ENCODE measurements around the gene MRPS27. TPM values are rescaled to one million over a fixed set of nuclear protein-coding genes. Genes with fewer than 3 reads are reported as not detected.
A peak's percentile ranks its signal among the peaks of the same experiment; 100 is the strongest.

Gene MRPS27
- total RNA-seq: 10 to 100 TPM; 48.5 to 66.9 (median 57.9) TPM
- polyA plus RNA-seq: 100 to 1,000 TPM in 1 of 2 donors, 10 to 100 TPM in 1; 33.4 to 108 TPM
- long read RNA-seq, donor 1, transcript MRPS27-201 (11 exons, 2,785 nt): major isoform, 236 of 314 reads
- long read RNA-seq, donor 1, transcript MRPS27-202 (11 exons, 2,628 nt): minor isoform, 13 of 314 reads
- long read RNA-seq, donor 1, partial matches to known transcripts: 23 of 314 reads
- long read RNA-seq, donor 1, other reads (novel, unspliced or antisense): 42 of 314 reads
- long read RNA-seq, donor 2, transcript MRPS27-201 (11 exons, 2,785 nt): major isoform, 10 of 59 reads
- long read RNA-seq, donor 2, partial matches to known transcripts: 48 of 59 reads
- long read RNA-seq, donor 2, other reads (novel, unspliced or antisense): 0 of 59 reads
- long read RNA-seq, donor 3, transcript MRPS27-201 (11 exons, 2,785 nt): major isoform, 66 of 94 reads
- long read RNA-seq, donor 3, transcript MRPS27-202 (11 exons, 2,628 nt): minor isoform, 8 of 94 reads
- long read RNA-seq, donor 3, partial matches to known transcripts: 1 of 94 reads
- long read RNA-seq, donor 3, other reads (novel, unspliced or antisense): 17 of 94 reads

- intact Hi-C loops (cut with DNase I): no loop called here
These were observed at the start of gene MRPS27, which contains the start of gene PTCD2 for GRCh38 chr5:72319976-72320752. MRPS27 (minus strand) TSS chr5:72320240; CDS start chr5:72320221, 19 bp downstream. PTCD2 (plus strand) TSS chr5:72320373; CDS start chr5:72320383, 10 bp downstream.

GRCh38 chr5:72369711-72370110 lies 49.7 kb upstream of the MRPS27 start:
- Histone ChIP-seq H3K4me1 (ENCODE audit: insufficient read depth) (no peaks in the 10 kb centered on the region), H3K9me3 (no peaks in the 10 kb centered on the region), H3K4me3 (no peak overlapping the region), H3K36me3 (no peaks in the 10 kb centered on the region), H3K27me3 (no peaks in the 10 kb centered on the region), H3K27ac (no peak overlapping the region)
- no peak for TF ChIP-seq EP300 (IDR thresholded peaks at IDR 0.05)
- TF ChIP-seq POLR2A (IDR thresholded peaks at IDR 0.05): no peak
- TF ChIP-seq CTCF (IDR thresholded peaks at IDR 0.05): no peak
- no peak for DNase-seq
- intact Hi-C loops (cut with DNase I): loop anchor here in 3 of 4 donors (5.0 to 10.0 kb wide), 2 partner anchors 153 to 155 kb away; no protein-coding TSS in a partner anchor
- WGBS, 3 donors: 84 to 93% (median 92%) methylated on average over 3 of the region's 3 CpGs

More at GRCh38 chr5:72319976-72320752, at the start of gene MRPS27, which contains the start of gene PTCD2:
- Histone ChIP-seq H3K4me3 (peak within 1 kb of the TSS; percentile 62), H3K27me3 (no peaks in the 10 kb centered on the region), H3K36me3 (no peaks in the 10 kb centered on the region), H3K27ac (peak within 1 kb of the TSS; percentile 22 to 25), H3K4me1 (ENCODE audit: insufficient read depth) (no peaks in the 10 kb centered on the region), H3K9me3 (no peaks in the 10 kb centered on the region)
- peak; percentile 94 to 96 (median 95) for DNase-seq
- TF ChIP-seq CTCF (IDR thresholded peaks at IDR 0.05): no peak
- no peak for TF ChIP-seq EP300 (IDR thresholded peaks at IDR 0.05)
- no peak for TF ChIP-seq POLR2A (IDR thresholded peaks at IDR 0.05)
- WGBS, 3 donors: 0% methylated on average over 40 of the region's 40 CpGs

GRCh38 chr5:72369301-72369700 lies 49.3 kb upstream of the MRPS27 start:
- Histone ChIP-seq H3K9me3 (no peaks in the 10 kb centered on the region), H3K4me1 (ENCODE audit: insufficient read depth) (no peaks in the 10 kb centered on the region), H3K4me3 (no peak overlapping the region), H3K27ac (no peak overlapping the region), H3K27me3 (no peaks in the 10 kb centered on the region), H3K36me3 (no peaks in the 10 kb centered on the region)
- intact Hi-C loops (cut with DNase I): loop anchor here in 2 of 4 donors (5.0 kb wide), 1 partner anchor 153 kb away; no protein-coding TSS in a partner anchor
- WGBS, 3 donors: 68 to 79% (median 74%) methylated on average over 1 of the region's 1 CpG
- no peak for DNase-seq
- no peak for TF ChIP-seq EP300 (IDR thresholded peaks at IDR 0.05)
- no peak for TF ChIP-seq CTCF (IDR thresholded peaks at IDR 0.05)
- TF ChIP-seq POLR2A (IDR thresholded peaks at IDR 0.05): no peak

GRCh38 chr5:72368271-72368670 lies 48.2 kb upstream of the MRPS27 start:
- H3K27ac ChIP-seq: no peak overlapping the region
- H3K4me1 ChIP-seq (ENCODE audit: insufficient read depth): no peaks in the 10 kb centered on the region
- 88 to 100% (median 97%) methylated on average over 1 of the region's 1 CpG for WGBS, 3 donors
- no peak overlapping the region for H3K4me3 ChIP-seq
- intact Hi-C loops (cut with DNase I): loop anchor here in 2 of 4 donors (5.0 kb wide), 1 partner anchor 154 kb away; no protein-coding TSS in a partner anchor
- DNase-seq: no peak
- TF ChIP-seq EP300 (IDR thresholded peaks at IDR 0.05) (no peak), CTCF (IDR thresholded peaks at IDR 0.05) (no peak)
- H3K27me3 ChIP-seq: no peaks in the 10 kb centered on the region
- H3K9me3 ChIP-seq: no peaks in the 10 kb centered on the region
- no peaks in the 10 kb centered on the region for H3K36me3 ChIP-seq
